8988T (cell line): ENCODE data around the gene BBS1.

ENCODE experiments used
- DNase-seq: peaks from one replicate; pipeline ENCODE4 v3.0.0; 2011

Gene BBS1

DNA sequence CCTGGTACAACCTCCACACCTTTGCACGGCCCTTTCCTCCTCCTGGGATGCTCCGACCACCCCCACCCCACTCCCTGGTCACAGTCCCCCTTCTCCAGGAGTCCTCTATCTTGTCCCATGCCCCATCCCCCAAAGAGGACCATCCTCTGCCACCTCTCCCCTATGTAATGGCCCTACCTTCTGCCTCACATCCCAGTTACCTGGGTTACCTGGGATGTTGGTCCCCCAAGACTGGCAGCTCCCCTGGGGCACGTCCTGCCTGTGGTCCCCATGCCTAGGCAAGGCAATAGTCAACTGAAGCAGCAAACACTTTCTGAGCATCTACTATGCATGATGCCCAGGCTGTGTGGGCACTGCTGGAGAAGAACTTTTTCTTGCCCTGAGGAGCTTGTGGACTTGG, 45.0 kb downstream of the BBS1 start:
- DNase-seq = no peak

DNA sequence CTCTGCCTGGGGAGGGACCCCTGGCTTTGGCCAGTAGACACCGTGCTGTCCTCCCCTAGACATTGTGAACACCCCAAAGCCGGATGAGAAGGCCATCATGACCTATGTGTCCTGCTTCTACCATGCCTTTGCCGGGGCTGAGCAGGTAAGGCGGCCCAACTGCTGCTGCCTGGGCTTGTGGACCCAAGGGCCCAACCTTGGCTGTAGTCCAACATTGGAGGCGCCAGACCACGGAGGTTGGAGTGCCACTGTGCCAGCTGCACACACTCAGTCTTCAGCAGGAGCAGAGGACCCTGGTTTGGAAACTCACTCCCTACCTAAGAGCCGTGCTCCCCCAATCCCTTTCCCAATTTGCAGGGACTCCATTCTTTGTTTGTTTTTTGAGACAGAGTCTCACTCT, 45.7 kb downstream of the BBS1 start:
- DNase-seq = no peak

GRCh38 chr11:66557733-66558326, 47.4 kb downstream of the BBS1 start:
- no peak for DNase-seq

DNA sequence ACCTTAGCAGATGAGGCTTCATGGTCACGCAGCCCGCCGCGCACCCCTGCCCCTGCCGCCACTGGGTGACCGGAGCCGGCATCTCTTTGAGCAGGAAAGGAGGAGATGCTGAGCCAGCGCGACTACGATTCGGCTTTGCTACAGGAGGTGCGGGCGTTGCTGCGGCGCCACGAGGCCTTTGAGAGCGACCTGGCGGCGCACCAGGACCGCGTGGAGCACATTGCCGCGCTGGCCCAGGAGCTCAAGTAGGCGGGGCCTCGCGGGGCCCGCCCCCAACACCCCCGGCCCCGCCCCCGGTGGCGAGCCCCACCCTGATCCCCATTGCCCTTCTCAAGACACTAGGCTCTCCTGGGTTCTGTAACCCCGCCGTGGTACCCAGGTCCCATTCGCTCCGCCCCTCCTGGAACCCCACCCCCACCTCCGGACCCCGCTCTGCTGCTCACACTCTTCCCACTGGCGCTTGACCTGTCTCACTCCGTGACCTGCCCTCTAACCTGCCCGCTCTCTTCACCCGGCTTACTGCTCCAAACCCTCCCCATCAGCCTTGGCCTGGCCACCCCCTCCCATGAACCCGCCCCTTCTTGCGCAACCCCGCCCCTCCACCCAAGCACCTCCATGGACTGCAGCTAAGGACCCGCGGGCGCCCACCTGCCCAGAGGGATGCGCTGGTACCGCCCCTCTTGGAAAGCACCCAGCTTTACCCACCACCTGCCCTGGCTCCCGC, 48.9 kb downstream of the BBS1 start:
- DNase-seq = no peak

DNA sequence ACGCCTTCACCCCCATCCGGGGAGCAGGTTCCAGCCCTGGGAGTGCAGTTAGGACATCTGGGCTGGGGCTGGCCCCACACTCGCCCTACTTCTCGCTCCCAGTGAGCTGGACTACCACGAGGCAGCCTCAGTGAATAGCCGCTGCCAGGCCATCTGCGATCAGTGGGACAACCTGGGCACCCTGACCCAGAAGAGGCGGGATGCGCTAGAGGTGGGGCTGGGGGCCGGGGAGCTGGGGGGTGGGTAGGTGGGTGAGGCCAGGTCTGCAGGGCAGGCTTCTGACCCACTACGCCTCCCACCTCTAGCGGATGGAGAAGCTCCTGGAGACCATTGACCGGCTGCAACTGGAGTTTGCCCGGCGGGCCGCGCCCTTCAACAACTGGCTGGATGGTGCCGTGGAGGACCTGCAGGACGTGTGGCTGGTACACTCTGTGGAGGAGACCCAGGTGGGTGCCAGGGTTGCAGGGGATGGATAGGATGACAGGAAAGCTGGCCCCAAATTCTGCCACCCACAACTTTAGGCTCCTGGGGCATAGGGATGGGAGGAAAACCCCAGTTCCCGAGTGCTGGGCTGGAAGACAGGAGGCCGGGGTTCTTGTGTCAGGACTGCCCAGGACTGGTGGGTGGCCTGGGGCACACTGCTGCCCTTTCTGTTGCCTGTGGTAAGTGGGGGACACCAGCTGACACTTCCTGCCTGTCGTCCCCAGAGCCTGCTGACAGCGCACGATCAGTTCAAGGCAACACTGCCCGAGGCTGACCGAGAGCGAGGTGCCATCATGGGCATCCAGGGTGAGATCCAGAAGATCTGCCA, 49.6 kb downstream of the BBS1 start:
- DNase-seq = no peak

- DNase-seq = peak; percentile 46
These were observed 50.9 kb downstream of the BBS1 start for GRCh38 chr11:66561178-66561974.

GRCh38 chr11:66561975-66562248, 51.5 kb downstream of the BBS1 start:
- peak; percentile 47 for DNase-seq

GRCh38 chr11:66562275-66562674, 51.8 kb downstream of the BBS1 start:
- DNase-seq = no peak

- DNase-seq = peak; percentile 42
These were observed 52.6 kb downstream of the BBS1 start for GRCh38 chr11:66562907-66563583.

- no peak for DNase-seq
These were observed 53.4 kb downstream of the BBS1 start for GRCh38 chr11:66563832-66564231.

DNA sequence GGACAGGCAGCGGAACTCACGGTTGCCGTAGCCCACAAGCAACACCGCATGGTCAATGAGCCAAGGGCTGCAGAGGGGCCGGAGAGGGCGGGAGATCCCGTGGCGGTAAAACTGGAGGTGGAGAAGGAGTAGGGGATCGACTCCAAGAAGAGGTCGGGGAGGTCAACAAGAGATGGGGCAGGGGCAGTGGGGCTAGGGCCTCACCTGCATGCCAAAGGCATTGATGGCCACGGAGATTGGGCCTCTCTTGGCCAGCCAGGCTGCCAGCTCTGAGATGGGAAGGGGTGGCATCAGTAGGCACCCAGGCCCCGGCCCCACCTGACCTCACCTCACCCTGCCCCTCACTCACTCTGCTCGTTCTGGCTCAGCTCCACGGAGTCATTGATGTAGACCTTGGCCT, 54.1 kb downstream of the BBS1 start:
- DNase-seq = no peak

DNA sequence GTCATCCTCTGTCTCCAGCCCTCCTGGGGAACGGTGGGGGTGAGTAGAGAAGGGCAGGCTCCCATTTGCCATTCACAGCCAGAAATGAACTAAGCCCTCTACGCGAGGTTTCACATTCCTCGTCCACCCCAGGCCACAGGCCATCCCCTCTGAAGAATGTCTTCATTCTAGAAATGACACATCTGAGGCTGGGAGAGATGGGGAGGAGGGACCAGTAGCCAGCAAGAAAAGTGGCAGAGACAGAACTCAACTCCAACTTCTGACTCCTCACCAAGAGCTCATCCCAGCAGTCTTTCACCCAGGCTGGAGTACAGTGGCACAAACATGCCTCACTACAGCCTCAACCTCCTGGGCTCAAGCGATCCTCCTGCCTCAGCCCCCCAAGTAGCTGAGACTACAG, 54.5 kb downstream of the BBS1 start:
- DNase-seq = no peak

GRCh38 chr11:66566221-66566620, 55.8 kb downstream of the BBS1 start:
- no peak for DNase-seq

DNA sequence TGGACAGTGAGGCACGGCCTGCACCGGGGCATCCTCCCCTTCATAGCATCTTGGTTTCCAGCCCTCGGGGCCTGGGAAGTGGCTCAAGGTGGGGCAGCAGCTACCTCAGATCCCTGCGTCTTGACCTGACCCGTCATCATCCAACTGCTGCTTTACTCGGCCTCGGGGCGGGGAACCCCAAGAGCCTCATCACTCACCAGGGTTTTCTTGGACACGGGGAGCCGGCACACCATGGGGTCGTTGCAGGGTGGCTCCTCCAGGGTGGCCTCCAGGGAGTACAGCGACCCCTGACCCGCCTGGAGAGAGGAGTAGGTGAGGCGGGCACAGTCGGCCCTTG, 57.3 kb downstream of the BBS1 start:
- no peak for DNase-seq

- peak; percentile 99 for DNase-seq
These were observed 57.9 kb downstream of the BBS1 start, which contains the start of gene CTSF for GRCh38 chr11:66568124-66568916. Gene CTSF, minus strand, starts transcription at chr11:66568606. Its CDS starts 120 bp downstream, at chr11:66568486.

GRCh38 chr11:66569076-66569475, 58.6 kb downstream of the BBS1 start:
- no peak for DNase-seq

GRCh38 chr11:66570079-66570849, 59.8 kb downstream of the BBS1 start:
- no peak for DNase-seq

DNA sequence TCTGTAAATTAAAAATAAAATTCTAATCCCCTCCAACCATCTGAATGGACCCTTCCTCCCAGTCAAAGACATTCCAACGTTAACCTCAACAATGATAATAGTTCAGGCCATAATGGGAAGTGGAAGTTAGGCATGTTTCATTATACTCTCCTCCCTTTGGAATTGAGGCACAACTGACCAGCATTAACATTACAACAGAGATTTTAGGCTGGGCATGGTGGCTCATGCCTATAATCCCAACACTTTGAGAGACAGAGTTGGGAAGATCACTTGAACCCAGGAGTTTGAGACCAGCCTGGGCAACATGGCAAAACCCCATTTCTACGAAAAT, 60.4 kb downstream of the BBS1 start:
- DNase-seq = no peak

DNA sequence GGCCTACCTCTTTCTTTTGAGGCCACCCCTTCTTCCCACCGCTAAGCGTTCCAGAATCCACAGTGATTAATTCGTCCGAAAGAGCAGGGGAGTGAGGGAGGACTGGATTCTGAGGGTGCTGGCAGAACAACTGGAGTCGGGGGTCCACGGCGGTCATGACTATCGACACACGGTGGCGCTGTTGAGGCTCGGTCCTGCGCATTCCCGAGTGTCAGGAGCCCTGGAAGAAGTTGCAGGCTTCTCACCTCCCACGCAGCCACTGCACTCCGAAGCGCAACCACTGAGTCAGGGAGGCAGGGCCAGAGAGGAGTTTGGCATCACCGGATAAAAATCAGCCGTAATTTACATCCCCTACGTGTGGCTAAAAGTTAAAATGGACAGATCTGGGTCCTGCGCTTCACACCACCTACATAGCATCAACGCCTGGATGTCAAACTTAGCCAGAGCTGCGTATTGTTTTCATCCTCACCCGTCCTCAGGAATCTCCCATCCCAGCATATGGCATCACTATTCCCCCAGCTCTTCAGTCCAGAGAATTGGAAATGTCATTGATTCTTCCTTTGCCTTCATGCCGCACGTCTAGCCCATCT, 68.7 kb downstream of the BBS1 start:
- DNase-seq = peak; percentile 96

DNA sequence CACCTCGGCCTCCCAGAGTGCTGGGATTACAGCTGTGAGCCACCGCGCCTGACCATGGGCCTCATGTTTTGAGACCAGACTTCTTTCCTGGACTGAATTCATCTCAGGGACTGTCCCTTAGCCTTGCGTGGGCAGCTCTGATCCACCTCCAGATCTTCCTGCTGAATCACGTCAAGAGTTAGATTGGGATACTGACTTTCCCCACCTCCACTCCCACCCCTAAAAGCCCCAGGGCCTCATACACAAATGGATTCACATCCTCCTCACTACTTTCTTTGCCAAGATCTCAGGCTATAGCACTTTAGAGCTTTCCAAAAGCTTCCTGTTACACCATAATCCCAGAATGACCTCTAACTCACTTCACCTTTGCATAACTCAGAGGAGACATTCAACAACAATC, 70.4 kb downstream of the BBS1 start:
- no peak for DNase-seq

DNA sequence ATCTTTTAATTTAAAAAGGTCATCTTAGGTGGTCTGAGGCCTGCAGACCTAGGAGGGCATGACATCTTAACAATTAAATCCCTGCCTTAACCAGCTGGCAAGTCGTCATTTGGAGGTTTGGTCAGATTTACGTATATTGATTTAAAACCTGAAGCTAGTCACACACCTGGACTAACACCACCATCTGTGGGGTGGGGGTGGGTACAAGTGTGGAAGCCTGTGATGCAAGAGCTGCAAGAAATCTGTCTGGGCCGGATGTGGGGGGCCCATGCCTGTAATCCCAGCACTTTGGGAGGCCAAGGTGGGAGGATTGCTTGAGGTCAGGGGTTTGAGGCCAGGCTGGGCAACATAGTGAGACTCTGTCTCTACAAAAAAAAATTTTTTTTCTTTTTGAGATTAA, 70.8 kb downstream of the BBS1 start:
- DNase-seq = no peak
